SU-DHL-6 (cell line): Measurements from ENCODE around the gene SLC22A3.

ENCODE experiments used
- H2AFZ ChIP-seq: fragments of 200-600 bp; sonication (generic); 2 replicates; pipeline ENCODE4 v1.6.1; 2014; ENCODE audit warnings: low read depth, mild to moderate bottlenecking, moderate library complexity, mixed read lengths, antibody characterized with exemption, low read length; ENCODE audit not compliant: severe bottlenecking
- H3F3A ChIP-seq: fragments of 200-600 bp; shearing (Covaris generic); 2 replicates; pipeline ENCODE4 v1.6.0; 2016; ENCODE audit warnings: antibody characterized with exemption, mild to moderate bottlenecking; ENCODE audit not compliant: insufficient read depth
- H3K27ac ChIP-seq: fragments of 200-600 bp; sonication (generic); 2 replicates; pipeline ENCODE4 v1.5.1; 2016; ENCODE audit warnings: low read depth, mild to moderate bottlenecking, low read length, moderate library complexity, mixed read lengths
- H3K27me3 ChIP-seq: fragments of 200-600 bp; sonication (generic), shearing (Covaris generic); 2 replicates; pipeline ENCODE4 v1.6.0; 2014; ENCODE audit warnings: mild to moderate bottlenecking, low read length
- H3K36me3 ChIP-seq: fragments of 200-600 bp; sonication (generic); 2 replicates; pipeline ENCODE4 v1.6.1; 2014; ENCODE audit warnings: mild to moderate bottlenecking, low read length, mixed read lengths
- H3K4me2 ChIP-seq: fragments of 300-600, 200-600 bp; shearing (Covaris generic), sonication (generic); 2 replicates; pipeline ENCODE4 v1.6.0; 2014; ENCODE audit warnings: low read length, low read depth, mild to moderate bottlenecking; ENCODE audit not compliant: poor library complexity, severe bottlenecking
- H3K4me3 ChIP-seq: fragments of 200-600 bp; sonication (generic); 2 replicates; pipeline ENCODE4 v1.5.1; 2014; ENCODE audit warnings: antibody characterized with exemption, low read length, mild to moderate bottlenecking, mixed read lengths; ENCODE audit not compliant: insufficient read depth, poor library complexity, severe bottlenecking
- H3K79me2 ChIP-seq: fragments of 200-600 bp; sonication (generic); 2 replicates; pipeline ENCODE4 v1.6.1; 2014; ENCODE audit warnings: mild to moderate bottlenecking, low read length, moderate library complexity; ENCODE audit not compliant: insufficient read depth
- H3K9ac ChIP-seq: fragments of 200-600 bp; sonication (generic); 2 replicates; pipeline ENCODE4 v1.7.0; 2014; ENCODE audit warnings: mild to moderate bottlenecking, low read length
- H3K9me2 ChIP-seq: fragments of 200-600 bp; sonication (generic); replicated peaks from 2 replicates; pipeline ENCODE4 v1.6.1; 2014; ENCODE audit warnings: low read length; ENCODE audit not compliant: insufficient read depth
- H3K9me3 ChIP-seq: fragments of 200-600 bp; sonication (generic); 2 replicates; pipeline ENCODE4 v1.6.1; 2014; ENCODE audit warnings: low read length, mixed read lengths; ENCODE audit not compliant: insufficient read depth
- H4K20me1 ChIP-seq: fragments of 200-600 bp; sonication (generic); 2 replicates; pipeline ENCODE4 v1.6.1; 2014; ENCODE audit warnings: low read depth, mild to moderate bottlenecking, antibody characterized with exemption, low read length, moderate library complexity, mixed read lengths
- CTCF ChIP-seq: fragments of 200-600 bp; sonication (generic); IDR thresholded peaks from one replicate; pipeline ENCODE4 v1.5.1; 2017; ENCODE audit warnings: antibody characterized with exemption, mild to moderate bottlenecking, low read length, moderate library complexity; ENCODE audit not compliant: insufficient read depth, poor library complexity, severe bottlenecking
- EZH2phosphoT487 ChIP-seq: fragments of 200-600 bp; sonication (generic), shearing (Covaris generic); conservative IDR thresholded peaks from 2 replicates; pipeline ENCODE4 v1.6.1; 2018; ENCODE audit warnings: mild to moderate bottlenecking, antibody characterized with exemption, low read length, moderate library complexity, mixed read lengths

SLC22A3 gene

GRCh38 chr6:160431791-160432404 is 83.7 kb downstream of the SLC22A3 start:
- Histone ChIP-seq H3K9me3 (no peaks in the 10 kb centered on the region), H3K27ac (no peak overlapping the region), H3K4me2 (no peak overlapping the region), H3K9me2 (no peaks in the 10 kb centered on the region), H3K79me2 (no peaks in the 10 kb centered on the region), H2AFZ (no peak overlapping the region), H4K20me1 (no peaks in the 10 kb centered on the region), H3K27me3 (no peaks in the 10 kb centered on the region; the same call in 1 of the 2 replicates), H3K4me3 (no peak overlapping the region), H3F3A (no peaks in the 10 kb centered on the region), H3K9ac (no peak overlapping the region), H3K36me3 (no peaks in the 10 kb centered on the region)
- no peak for TF ChIP-seq CTCF
- TF ChIP-seq EZH2phosphoT487 = no peak

DNA sequence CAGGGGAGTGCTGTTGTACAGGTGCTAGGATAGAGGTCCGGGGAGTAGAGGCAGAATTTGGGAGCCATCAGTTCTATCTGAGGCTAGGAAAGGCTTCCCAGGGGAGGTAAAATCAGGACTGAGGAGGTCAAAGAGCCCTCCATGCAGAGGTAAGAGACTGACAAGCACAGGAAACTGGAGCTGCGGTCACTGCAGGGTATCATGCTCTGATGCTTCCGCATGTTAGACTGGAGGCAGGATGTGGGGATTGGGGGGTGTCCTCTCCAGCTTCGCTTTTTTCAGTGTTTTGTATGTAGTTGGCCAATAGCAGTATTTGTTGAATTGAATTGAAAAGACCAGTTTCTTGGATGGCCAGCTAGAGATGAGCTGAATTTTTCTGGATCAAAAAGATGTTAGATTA is 87.8 kb downstream of the SLC22A3 start:
- Histone ChIP-seq H2AFZ (no peak overlapping the region), H3K9me2 (no peaks in the 10 kb centered on the region), H4K20me1 (no peaks in the 10 kb centered on the region), H3K9ac (no peak overlapping the region), H3K4me3 (no peak overlapping the region), H3K9me3 (no peaks in the 10 kb centered on the region), H3K4me2 (no peak overlapping the region), H3K27me3 (no peaks in the 10 kb centered on the region; the same call in 1 of the 2 replicates), H3K36me3 (no peaks in the 10 kb centered on the region), H3F3A (no peaks in the 10 kb centered on the region), H3K79me2 (no peaks in the 10 kb centered on the region), H3K27ac (no peak overlapping the region)
- no peak for TF ChIP-seq CTCF
- TF ChIP-seq EZH2phosphoT487 = no peak

DNA sequence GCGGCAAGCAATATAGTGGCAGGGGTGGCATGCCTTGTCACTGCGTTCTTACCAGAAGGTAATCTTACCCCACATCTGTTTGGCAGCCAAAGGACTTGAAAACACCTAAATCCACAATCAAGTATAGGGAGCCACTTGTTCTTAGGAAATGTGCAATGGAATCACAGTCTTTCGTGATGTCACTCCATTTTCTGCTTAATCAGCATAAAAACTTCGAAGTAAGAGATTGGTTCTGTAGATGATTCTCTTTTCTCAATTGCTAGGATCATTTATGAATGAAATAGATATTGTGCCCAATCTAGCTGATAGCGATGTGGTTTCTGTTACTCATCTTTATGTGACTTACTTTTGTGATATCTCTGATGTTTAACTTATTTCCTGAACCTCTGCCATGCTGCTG is 89.0 kb downstream of the SLC22A3 start:
- no peaks in the 10 kb centered on the region for H3K9me3 ChIP-seq
- no peaks in the 10 kb centered on the region for H3K79me2 ChIP-seq
- no peaks in the 10 kb centered on the region for H3K9me2 ChIP-seq
- no peaks in the 10 kb centered on the region; the same call in 1 of the 2 replicates for H3K27me3 ChIP-seq
- no peaks in the 10 kb centered on the region for H3F3A ChIP-seq
- H4K20me1 ChIP-seq = no peaks in the 10 kb centered on the region
- no peak overlapping the region for H3K4me3 ChIP-seq
- no peak overlapping the region for H3K4me2 ChIP-seq
- TF ChIP-seq CTCF (no peak), EZH2phosphoT487 (no peak)
- no peaks in the 10 kb centered on the region for H3K36me3 ChIP-seq
- no peak overlapping the region for H3K27ac ChIP-seq
- H3K9ac ChIP-seq = no peak overlapping the region
- H2AFZ ChIP-seq = no peak overlapping the region
